ENCODE measurements around the gene ARAF. TPM values are rescaled to one million over a fixed set of nuclear protein-coding genes. Genes with fewer than 3 reads are reported as not detected.

ARAF gene
- total RNA-seq, 2 experiments from 2014 or later: 53.9 to 60.9 TPM

- ATAC-seq (no peak), DNase-seq (no peak)
- CTCF ChIA-PET: no interaction called here
- Mint-ChIP-seq H3K4me3 (peak overlapping the region; percentile 94), H3K27ac (peak overlapping the region; percentile 93), H3K9me3 (no peaks in the 10 kb centered on the region), H3K4me1 (ENCODE audit: low read depth) (peaks cover 41% of the 10 kb centered on the region), H3K36me3 (ENCODE audit: low read depth) (peaks cover 13% of the 10 kb centered on the region), H3K27me3 (no peaks in the 10 kb centered on the region)
- TF ChIP-seq, protein P1, sequence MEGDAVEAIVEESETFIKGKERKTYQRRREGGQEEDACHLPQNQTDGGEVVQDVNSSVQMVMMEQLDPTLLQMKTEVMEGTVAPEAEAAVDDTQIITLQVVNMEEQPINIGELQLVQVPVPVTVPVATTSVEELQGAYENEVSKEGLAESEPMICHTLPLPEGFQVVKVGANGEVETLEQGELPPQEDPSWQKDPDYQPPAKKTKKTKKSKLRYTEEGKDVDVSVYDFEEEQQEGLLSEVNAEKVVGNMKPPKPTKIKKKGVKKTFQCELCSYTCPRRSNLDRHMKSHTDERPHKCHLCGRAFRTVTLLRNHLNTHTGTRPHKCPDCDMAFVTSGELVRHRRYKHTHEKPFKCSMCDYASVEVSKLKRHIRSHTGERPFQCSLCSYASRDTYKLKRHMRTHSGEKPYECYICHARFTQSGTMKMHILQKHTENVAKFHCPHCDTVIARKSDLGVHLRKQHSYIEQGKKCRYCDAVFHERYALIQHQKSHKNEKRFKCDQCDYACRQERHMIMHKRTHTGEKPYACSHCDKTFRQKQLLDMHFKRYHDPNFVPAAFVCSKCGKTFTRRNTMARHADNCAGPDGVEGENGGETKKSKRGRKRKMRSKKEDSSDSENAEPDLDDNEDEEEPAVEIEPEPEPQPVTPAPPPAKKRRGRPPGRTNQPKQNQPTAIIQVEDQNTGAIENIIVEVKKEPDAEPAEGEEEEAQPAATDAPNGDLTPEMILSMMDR (IDR thresholded peaks at IDR 0.05): no peak
- intact Hi-C loops (cut with micrococcal nuclease): loop anchor here (10.0 kb wide), 1 partner anchor 64 kb away; the partner anchor contains the start of gene CFP
- POLR2A ChIA-PET: interaction anchor here (1.4 to 1.9 kb wide), 2 partner anchors 14 to 19 kb away, joined by 3 to 7 read pairs; no protein-coding TSS in a partner anchor
Measured at GRCh38 chrX:47560179-47560933, 649 bp upstream of the ARAF start.

- POLR2A ChIA-PET: interaction anchor here (0.6 to 1.9 kb wide), 4 partner anchors 13 to 67 kb away, joined by 3 to 7 read pairs (median 3); no protein-coding TSS in a partner anchor
- H3K4me1 Mint-ChIP-seq (ENCODE audit: low read depth): peaks cover 34% of the 10 kb centered on the region
Measured at GRCh38 chrX:47561659-47562151, 700 bp downstream of the ARAF start.

DNA sequence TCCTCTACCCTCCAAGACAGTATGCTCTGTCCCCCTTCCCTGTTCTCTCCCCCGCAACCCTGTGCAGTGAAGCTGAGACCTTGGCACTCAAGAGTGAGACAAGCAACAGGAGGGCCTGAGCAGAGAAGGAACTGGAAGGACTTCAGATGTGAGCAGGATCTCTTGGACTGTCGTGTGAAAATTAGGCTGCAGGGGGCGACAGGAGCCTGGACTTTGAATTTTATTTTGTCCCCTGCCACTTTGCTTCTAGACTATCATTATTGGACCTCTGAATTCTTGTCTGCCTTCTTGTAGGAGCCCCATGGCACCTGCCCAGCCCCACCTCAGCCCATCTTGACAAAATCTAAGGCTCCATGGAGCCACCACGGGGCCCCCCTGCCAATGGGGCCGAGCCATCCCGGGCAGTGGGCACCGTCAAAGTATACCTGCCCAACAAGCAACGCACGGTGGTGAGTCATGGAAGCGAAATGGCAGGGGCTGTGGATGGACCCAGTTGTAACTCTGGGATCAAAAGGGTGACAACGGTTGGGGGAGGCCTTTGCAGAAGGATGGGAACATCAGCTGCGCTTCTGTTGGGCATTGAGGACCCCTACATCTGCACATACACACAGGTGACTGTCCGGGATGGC, 1.7 kb downstream of the ARAF start:
- TF ChIP-seq, protein P1 (IDR thresholded peaks at IDR 0.05): peak; percentile 22
- H3K36me3 Mint-ChIP-seq (ENCODE audit: low read depth): peaks cover 17% of the 10 kb centered on the region
- CTCF ChIA-PET: no interaction called here
- no peaks in the 10 kb centered on the region for H3K27me3 Mint-ChIP-seq
- H3K4me3 Mint-ChIP-seq: peak overlapping the region; percentile 68
- ATAC-seq: no peak
- H3K9me3 Mint-ChIP-seq: no peaks in the 10 kb centered on the region
- peak overlapping the region; percentile 45 for H3K27ac Mint-ChIP-seq
- peak; percentile 57 for DNase-seq
- peaks cover 34% of the 10 kb centered on the region for H3K4me1 Mint-ChIP-seq (ENCODE audit: low read depth)
- intact Hi-C loops (cut with micrococcal nuclease): loop anchor here (10.0 kb wide), 1 partner anchor 62 kb away; the partner anchor contains the start of gene CFP
- POLR2A ChIA-PET: no interaction called here

More at GRCh38 chrX:47561659-47562151, 700 bp downstream of the ARAF start:
- Mint-ChIP-seq H3K9me3 (no peaks in the 10 kb centered on the region), H3K4me3 (peak overlapping the region; percentile 94), H3K36me3 (ENCODE audit: low read depth) (peaks cover 17% of the 10 kb centered on the region), H3K27me3 (no peaks in the 10 kb centered on the region), H3K27ac (peak overlapping the region; percentile 93)
- ATAC-seq (no peak), DNase-seq (no peak)
- intact Hi-C loops (cut with micrococcal nuclease): loop anchor here (10.0 kb wide), 1 partner anchor 63 kb away; the partner anchor contains the start of gene CFP
- TF ChIP-seq, protein P1 (IDR thresholded peaks at IDR 0.05): no peak
- CTCF ChIA-PET: no interaction called here

- Mint-ChIP-seq H3K27me3 (no peaks in the 10 kb centered on the region), H3K9me3 (no peaks in the 10 kb centered on the region), H3K27ac (peak overlapping the region; percentile 83), H3K4me3 (peak overlapping the region; percentile 24), H3K36me3 (ENCODE audit: low read depth) (peaks cover 22% of the 10 kb centered on the region), H3K4me1 (ENCODE audit: low read depth) (peaks cover 34% of the 10 kb centered on the region)
- ATAC-seq: no peak
- peak; percentile 27 for DNase-seq
- TF ChIP-seq, protein P1 (IDR thresholded peaks at IDR 0.05): no peak
- intact Hi-C loops (cut with micrococcal nuclease): loop anchor here (10.0 kb wide), 1 partner anchor 61 kb away; the partner anchor contains the start of gene CFP
- POLR2A ChIA-PET: no interaction called here
- CTCF ChIA-PET: no interaction called here
Measured at GRCh38 chrX:47563801-47564315, 2.9 kb downstream of the ARAF start.
